ENCODE results near the gene SLC4A3. TPM values are rescaled to one million over a fixed set of nuclear protein-coding genes. Genes with fewer than 3 reads are reported as not detected.

Gene SLC4A3
- total RNA-seq, 1 donor from 2014 or later: 456 TPM

- intact Hi-C loops (cut with micrococcal nuclease): no loop called here
- DNase-seq: no peak
- no peak for ATAC-seq
These were observed 14.7 kb upstream of the SLC4A3 start for GRCh38 chr2:219612577-219613286.

GRCh38 chr2:219613461-219614070 lies 13.9 kb upstream of the SLC4A3 start:
- ATAC-seq: no peak
- intact Hi-C loops (cut with micrococcal nuclease): no loop called here
- DNase-seq: no peak

- no peak for DNase-seq
- intact Hi-C loops (cut with micrococcal nuclease): no loop called here
- ATAC-seq: no peak
These were observed 13.2 kb upstream of the SLC4A3 start for GRCh38 chr2:219614076-219614860.

GRCh38 chr2:219615036-219615435 lies 12.4 kb upstream of the SLC4A3 start:
- intact Hi-C loops (cut with micrococcal nuclease): no loop called here
- ATAC-seq: no peak
- DNase-seq: no peak

- DNase-seq (no peak), ATAC-seq (peak; percentile 59)
- intact Hi-C loops (cut with micrococcal nuclease): no loop called here
These were observed 11.5 kb upstream of the SLC4A3 start for GRCh38 chr2:219615894-219616293.

GRCh38 chr2:219616550-219616949 lies 10.9 kb upstream of the SLC4A3 start:
- DNase-seq (peak; percentile 74), ATAC-seq (peak; percentile 87)
- intact Hi-C loops (cut with micrococcal nuclease): no loop called here

- ATAC-seq (no peak), DNase-seq (no peak)
- intact Hi-C loops (cut with micrococcal nuclease): no loop called here
These were observed 8.7 kb upstream of the SLC4A3 start for GRCh38 chr2:219618733-219619122.

- ATAC-seq (no peak), DNase-seq (no peak)
- intact Hi-C loops (cut with micrococcal nuclease): no loop called here
These were observed 8.2 kb upstream of the SLC4A3 start for GRCh38 chr2:219619235-219619634.

GRCh38 chr2:219620546-219620945 lies 6.9 kb upstream of the SLC4A3 start:
- intact Hi-C loops (cut with micrococcal nuclease): no loop called here
- ATAC-seq (no peak), DNase-seq (no peak)

GRCh38 chr2:219621935-219622334 lies 5.5 kb upstream of the SLC4A3 start:
- ATAC-seq (no peak), DNase-seq (no peak)
- intact Hi-C loops (cut with micrococcal nuclease): no loop called here

GRCh38 chr2:219622472-219622871 lies 5.0 kb upstream of the SLC4A3 start:
- intact Hi-C loops (cut with micrococcal nuclease): no loop called here
- no peak for DNase-seq

GRCh38 chr2:219624565-219624964 lies 2.9 kb upstream of the SLC4A3 start:
- DNase-seq: peak; percentile 75
- intact Hi-C loops (cut with micrococcal nuclease): no loop called here
- peak; percentile 61 for ATAC-seq

More at GRCh38 chr2:219622472-219622871, 5.0 kb upstream of the SLC4A3 start:
- ATAC-seq: peak; percentile 24

- intact Hi-C loops (cut with micrococcal nuclease): no loop called here
- ATAC-seq (no peak), DNase-seq (no peak)
These were observed 2.3 kb upstream of the SLC4A3 start for GRCh38 chr2:219625179-219625578.

GRCh38 chr2:219626540-219626939 lies 890 bp upstream of the SLC4A3 start:
- intact Hi-C loops (cut with micrococcal nuclease): no loop called here
- ATAC-seq (no peak), DNase-seq (no peak)

- DNase-seq (peak; percentile 50), ATAC-seq (peak; percentile 12)
- intact Hi-C loops (cut with micrococcal nuclease): no loop called here
These were observed 980 bp downstream of the SLC4A3 start for GRCh38 chr2:219628235-219628985.

- intact Hi-C loops (cut with micrococcal nuclease): no loop called here
- DNase-seq: peak; percentile 52
These were observed 1.8 kb downstream of the SLC4A3 start for GRCh38 chr2:219628986-219629901.

GRCh38 chr2:219629976-219630695 lies 2.7 kb downstream of the SLC4A3 start:
- intact Hi-C loops (cut with micrococcal nuclease): no loop called here
- ATAC-seq (peak; percentile 67), DNase-seq (peak; percentile 81)

More at GRCh38 chr2:219628986-219629901, 1.8 kb downstream of the SLC4A3 start:
- ATAC-seq: peak; percentile 2

Data from left ventricle myocardium superior (tissue), 1 donor.